Activated CD4-positive, alpha-beta T cell treated with anti-CD3 and anti-CD28 coated beads, Interleukin-2, amount 10 ng/mL, durations not matched to agents 7 days and 5 days (primary cell): ENCODE data around the gene EPHA1. TPM values are rescaled to one million over a fixed set of nuclear protein-coding genes. Genes with fewer than 3 reads are reported as not detected.
A peak's percentile ranks its signal among the peaks of the same experiment; 100 is the strongest.

ENCODE experiments used
- CTCF ChIA-PET: fragments of 350-600 bp; sonication (Branson Sonifier 250); formaldehyde crosslinking; loops from one replicate; lab custom pipeline; 2021; ENCODE audit warnings: antibody characterized with exemption; lab: Charles Lee
- POLR2A ChIA-PET: fragments of 350-600 bp; sonication (Branson Sonifier 250); formaldehyde crosslinking; loops from one replicate; lab custom pipeline; 2021; ENCODE audit warnings: antibody characterized with exemption; lab: Charles Lee
- DNase-seq: peaks from one replicate; pipeline ENCODE4 v3.0.0-alpha.2; 2020
- H3K27ac Mint-ChIP-seq: one replicate; pipeline ENCODE4 v1.8.0; 2021; ENCODE audit warnings: mild to moderate bottlenecking, moderate library complexity, mixed read lengths
- H3K27me3 Mint-ChIP-seq: one replicate; pipeline ENCODE4 v1.8.0; 2021; ENCODE audit warnings: mixed read lengths
- H3K36me3 Mint-ChIP-seq: one replicate; pipeline ENCODE4 v1.8.0; 2021; ENCODE audit warnings: low read depth, mixed read lengths
- H3K4me1 Mint-ChIP-seq: one replicate; pipeline ENCODE4 v1.8.0; 2021; ENCODE audit warnings: mixed read lengths
- H3K4me3 Mint-ChIP-seq: one replicate; pipeline ENCODE4 v1.8.0; 2021; ENCODE audit warnings: mild to moderate bottlenecking, moderate library complexity, mixed read lengths
- H3K9me3 Mint-ChIP-seq: one replicate; pipeline ENCODE4 v1.8.0; 2021; ENCODE audit warnings: mixed read lengths
- total RNA-seq, 2 experiments: library from RNA; stranded (reverse); gene quantifications; one replicate each; pipeline ENCODE4 v1.2.3, GENCODE V29; 2021

The EPHA1 gene
- total RNA-seq, 2 experiments from 2014 or later, result 10.0 to 11.4 TPM

GRCh38 chr7:143382791-143383641 lies 25.6 kb downstream of the EPHA1 start:
- ChIA-PET POLR2A (no interaction called here), CTCF (interaction anchor here (1.0 to 1.8 kb wide), 5 partner anchors 13 to 38 kb away, joined by 3 to 8 read pairs (median 3); no protein-coding TSS in a partner anchor)
- peaks cover 25% of the 10 kb centered on the region for H3K4me1 Mint-ChIP-seq
- no peaks in the 10 kb centered on the region for H3K27me3 Mint-ChIP-seq
- H3K36me3 Mint-ChIP-seq, result peaks cover 13% of the 10 kb centered on the region
- no peak overlapping the region for H3K4me3 Mint-ChIP-seq
- no peaks in the 10 kb centered on the region for H3K9me3 Mint-ChIP-seq
- peak overlapping the region; percentile 72 for H3K27ac Mint-ChIP-seq
- no peak for DNase-seq

DNA sequence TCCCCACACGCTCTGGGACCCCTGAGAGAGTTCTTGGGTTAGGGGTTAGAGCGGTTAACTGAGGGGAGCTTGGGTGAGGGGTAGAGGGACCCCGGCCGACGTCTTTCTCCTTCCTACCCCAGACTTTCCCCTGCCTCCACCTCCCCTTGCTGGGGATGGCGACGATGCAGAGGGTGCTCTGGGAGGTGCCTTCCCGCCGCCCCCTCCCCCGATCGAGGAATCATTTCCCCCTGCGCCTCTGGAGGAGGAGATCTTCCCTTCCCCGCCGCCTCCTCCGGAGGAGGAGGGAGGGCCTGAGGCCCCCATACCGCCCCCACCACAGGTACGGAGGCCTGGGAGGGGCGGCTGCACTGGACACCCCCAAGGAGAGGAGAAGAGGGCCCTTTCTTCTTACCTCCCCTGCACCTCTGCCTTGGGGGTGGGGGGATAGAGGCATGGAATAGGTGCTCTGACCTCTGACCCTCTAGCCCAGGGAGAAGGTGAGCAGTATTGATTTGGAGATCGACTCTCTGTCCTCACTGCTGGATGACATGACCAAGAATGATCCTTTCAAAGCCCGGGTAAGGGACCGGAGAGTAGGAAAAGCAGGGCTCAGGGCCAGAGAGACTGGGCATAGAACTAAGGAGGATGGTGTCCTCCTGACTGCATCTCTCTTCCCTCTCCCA lies 26.4 kb downstream of the EPHA1 start:
- ChIA-PET CTCF (no interaction called here), POLR2A (no interaction called here)
- Mint-ChIP-seq H3K27ac (peak overlapping the region; percentile 72), H3K9me3 (no peaks in the 10 kb centered on the region), H3K27me3 (no peaks in the 10 kb centered on the region), H3K4me1 (peaks cover 24% of the 10 kb centered on the region), H3K36me3 (peaks cover 9% of the 10 kb centered on the region), H3K4me3 (no peak overlapping the region)
- DNase-seq, result no peak

GRCh38 chr7:143381427-143382125 lies 27.1 kb downstream of the EPHA1 start:
- no peak overlapping the region for H3K4me3 Mint-ChIP-seq
- H3K27ac Mint-ChIP-seq, result peak overlapping the region; percentile 72
- POLR2A ChIA-PET, result no interaction called here

DNA sequence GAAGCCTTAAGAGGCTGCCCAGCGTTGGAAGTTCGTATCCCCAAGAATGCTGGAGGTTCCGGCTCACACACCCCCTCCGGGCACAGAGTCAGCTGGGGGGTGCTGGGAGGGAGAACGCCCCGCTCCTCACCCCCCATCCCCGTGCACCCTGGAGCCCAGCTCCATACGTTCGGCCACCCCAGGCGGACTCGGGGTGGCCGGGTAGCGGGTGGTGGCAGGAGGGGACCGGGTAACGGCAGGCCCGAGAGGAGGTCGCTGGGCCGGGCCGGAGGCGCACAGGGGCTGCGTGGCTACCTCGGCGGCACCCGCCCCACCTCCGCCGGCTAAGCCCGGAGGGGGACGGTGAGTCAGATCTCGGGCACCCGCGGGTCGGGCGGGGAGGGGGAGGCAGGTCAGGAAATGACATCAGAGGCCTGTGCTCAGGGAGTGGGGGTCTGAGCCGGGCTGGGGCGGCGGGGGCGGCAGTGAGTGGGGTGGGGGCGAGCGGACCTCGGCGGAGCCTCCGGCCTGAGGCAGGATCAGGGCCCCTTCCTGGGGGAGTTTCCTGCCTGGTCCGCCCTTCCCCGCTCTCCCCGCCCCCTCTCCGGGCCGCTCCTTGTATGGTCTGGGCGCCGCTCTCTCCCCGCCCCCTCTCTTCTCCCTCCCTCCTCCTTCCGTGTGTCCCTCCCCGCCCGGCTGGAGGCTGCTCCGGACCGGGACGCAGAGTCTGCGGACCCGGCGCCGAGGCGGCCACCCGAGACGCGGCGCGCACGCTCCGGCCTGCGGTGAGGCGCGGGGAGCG lies 27.8 kb downstream of the EPHA1 start, which contains the start of gene ZYX:
ZYX (plus strand) TSS at position 700 of the 781 bp plus-strand sequence. CDS start 227 bp downstream, outside the sequence.
- Mint-ChIP-seq H3K4me3 (peak within 1 kb of the TSS; percentile 84), H3K9me3 (no peaks in the 10 kb centered on the region), H3K27me3 (no peaks in the 10 kb centered on the region), H3K36me3 (peaks cover 9% of the 10 kb centered on the region), H3K4me1 (peaks cover 37% of the 10 kb centered on the region), H3K27ac (peak within 1 kb of the TSS; percentile 93)
- ChIA-PET POLR2A (no interaction called here), CTCF (interaction anchor here (0.6 to 3.5 kb wide), 32 partner anchors 9 to 865 kb away, joined by 3 to 31 read pairs (median 5); partner anchors contain the start of genes CLCN1 and GSTK1)
- peak; percentile 87 for DNase-seq

More at GRCh38 chr7:143381427-143382125, 27.1 kb downstream of the EPHA1 start:
- no peak for DNase-seq
- Mint-ChIP-seq H3K9me3 (no peaks in the 10 kb centered on the region), H3K4me1 (peaks cover 29% of the 10 kb centered on the region), H3K36me3 (peaks cover 9% of the 10 kb centered on the region), H3K27me3 (no peaks in the 10 kb centered on the region)
- CTCF ChIA-PET, result interaction anchor here (1.6 to 3.5 kb wide), 3 partner anchors 8 to 11 kb away, joined by 11 to 31 read pairs (median 18); no protein-coding TSS in a partner anchor

GRCh38 chr7:143380260-143380645 lies 28.4 kb downstream of the EPHA1 start:
- POLR2A ChIA-PET, result no interaction called here
- H3K36me3 Mint-ChIP-seq, result peaks cover 9% of the 10 kb centered on the region
- CTCF ChIA-PET, result interaction anchor here (0.6 to 3.5 kb wide), 35 partner anchors 9 to 864 kb away, joined by 3 to 31 read pairs (median 5); partner anchors contain the start of genes CLCN1 and GSTK1
- peaks cover 42% of the 10 kb centered on the region for H3K4me1 Mint-ChIP-seq
- DNase-seq, result peak; percentile 88
- no peaks in the 10 kb centered on the region for H3K9me3 Mint-ChIP-seq
- peak overlapping the region; percentile 84 for H3K4me3 Mint-ChIP-seq
- no peaks in the 10 kb centered on the region for H3K27me3 Mint-ChIP-seq
- peak overlapping the region; percentile 93 for H3K27ac Mint-ChIP-seq

- POLR2A ChIA-PET, result no interaction called here
- CTCF ChIA-PET, result interaction anchor here (0.6 to 3.5 kb wide), 36 partner anchors 9 to 864 kb away, joined by 3 to 31 read pairs (median 5); partner anchors contain the start of genes CLCN1 and GSTK1
- peaks cover 48% of the 10 kb centered on the region for H3K4me1 Mint-ChIP-seq
- H3K27ac Mint-ChIP-seq, result peak overlapping the region; percentile 93
- peaks cover 9% of the 10 kb centered on the region for H3K36me3 Mint-ChIP-seq
- H3K27me3 Mint-ChIP-seq, result no peaks in the 10 kb centered on the region
- peak; percentile 17 for DNase-seq
- no peaks in the 10 kb centered on the region for H3K9me3 Mint-ChIP-seq
- H3K4me3 Mint-ChIP-seq, result peak overlapping the region; percentile 84
These were observed 28.9 kb downstream of the EPHA1 start for GRCh38 chr7:143379611-143380259.

GRCh38 chr7:143376396-143376795 lies 32.3 kb downstream of the EPHA1 start:
- Mint-ChIP-seq H3K4me3 (no peak overlapping the region), H3K4me1 (peaks cover 72% of the 10 kb centered on the region), H3K9me3 (no peaks in the 10 kb centered on the region), H3K27ac (peak overlapping the region; percentile 54), H3K27me3 (no peaks in the 10 kb centered on the region), H3K36me3 (no peaks in the 10 kb centered on the region)
- DNase-seq, result no peak
- ChIA-PET CTCF (interaction anchor here (1.7 to 2.4 kb wide), 4 partner anchors 10 to 136 kb away, joined by 6 to 11 read pairs (median 7); no protein-coding TSS in a partner anchor), POLR2A (no interaction called here)

DNA sequence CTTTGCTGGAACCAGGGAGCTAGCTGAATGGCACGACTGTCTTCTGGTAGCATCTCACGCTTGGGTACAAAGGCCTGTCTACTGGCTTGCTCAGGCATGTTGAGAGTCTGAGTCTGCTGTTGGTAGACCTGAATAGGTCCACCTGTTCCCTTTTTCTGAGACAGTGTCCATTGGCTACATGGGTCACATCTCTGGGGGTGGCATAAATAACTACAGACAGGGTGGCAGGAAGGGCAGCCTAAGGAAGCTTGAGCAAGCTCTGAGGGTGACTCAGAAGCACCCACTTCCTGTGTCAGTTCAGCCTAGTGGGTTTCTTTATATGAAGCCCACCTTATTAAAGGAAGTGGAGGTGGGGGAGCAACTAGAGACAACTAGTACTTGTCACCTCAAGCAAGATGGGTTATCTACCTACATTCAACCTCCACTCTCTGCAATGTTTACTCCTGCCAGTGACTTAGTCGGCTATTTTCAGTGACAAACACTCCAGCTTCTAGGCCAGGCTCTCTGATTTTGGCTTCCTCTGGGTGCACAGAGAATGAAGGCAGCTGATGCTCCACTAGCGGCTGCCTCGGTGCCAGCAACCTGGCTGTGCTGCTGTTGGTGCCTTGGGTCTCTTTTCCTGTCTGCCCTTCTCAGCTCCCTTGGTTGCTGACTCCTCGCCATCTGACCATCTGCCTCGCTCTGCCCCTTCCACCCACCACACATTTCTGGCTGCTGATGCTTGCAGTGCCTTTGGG lies 33.2 kb downstream of the EPHA1 start:
- CTCF ChIA-PET, result interaction anchor here (0.6 to 2.4 kb wide), 10 partner anchors 9 to 135 kb away, joined by 3 to 12 read pairs (median 6); no protein-coding TSS in a partner anchor
- peak; percentile 54 for DNase-seq
- Mint-ChIP-seq H3K4me3 (no peak overlapping the region), H3K4me1 (peaks cover 72% of the 10 kb centered on the region), H3K27ac (peak overlapping the region; percentile 90), H3K9me3 (no peaks in the 10 kb centered on the region), H3K36me3 (no peaks in the 10 kb centered on the region), H3K27me3 (no peaks in the 10 kb centered on the region)
- POLR2A ChIA-PET, result interaction anchor here (1.0 kb wide), 1 partner anchor 17 kb away, joined by 3 read pairs; no protein-coding TSS in a partner anchor

DNA sequence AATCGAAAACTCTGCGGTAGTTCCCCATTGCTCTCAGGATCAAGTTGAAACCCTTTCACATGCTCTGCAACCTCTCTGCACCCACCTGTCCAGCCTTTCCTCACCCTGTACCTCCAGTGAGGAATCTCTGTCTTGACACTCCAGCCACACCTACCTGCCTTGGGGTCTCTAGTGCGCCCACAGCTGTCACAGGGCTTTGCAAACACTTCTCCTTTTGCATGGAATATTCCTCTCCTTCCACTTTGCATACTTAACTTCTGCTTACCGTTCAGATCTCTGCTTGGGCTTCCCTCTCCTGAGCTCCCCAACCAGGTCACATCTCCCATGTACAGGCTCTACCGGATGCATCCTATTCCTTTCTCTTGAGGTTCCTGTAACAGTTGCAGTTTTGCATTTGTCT lies 34.1 kb downstream of the EPHA1 start:
- no peaks in the 10 kb centered on the region for H3K36me3 Mint-ChIP-seq
- H3K4me3 Mint-ChIP-seq, result no peak overlapping the region
- peaks cover 66% of the 10 kb centered on the region for H3K4me1 Mint-ChIP-seq
- ChIA-PET CTCF (interaction anchor here (0.6 to 2.4 kb wide), 7 partner anchors 10 to 383 kb away, joined by 3 to 12 read pairs (median 6); no protein-coding TSS in a partner anchor), POLR2A (no interaction called here)
- no peaks in the 10 kb centered on the region for H3K9me3 Mint-ChIP-seq
- peaks cover 3% of the 10 kb centered on the region for H3K27me3 Mint-ChIP-seq
- no peak for DNase-seq
- H3K27ac Mint-ChIP-seq, result peak overlapping the region; percentile 90

DNA sequence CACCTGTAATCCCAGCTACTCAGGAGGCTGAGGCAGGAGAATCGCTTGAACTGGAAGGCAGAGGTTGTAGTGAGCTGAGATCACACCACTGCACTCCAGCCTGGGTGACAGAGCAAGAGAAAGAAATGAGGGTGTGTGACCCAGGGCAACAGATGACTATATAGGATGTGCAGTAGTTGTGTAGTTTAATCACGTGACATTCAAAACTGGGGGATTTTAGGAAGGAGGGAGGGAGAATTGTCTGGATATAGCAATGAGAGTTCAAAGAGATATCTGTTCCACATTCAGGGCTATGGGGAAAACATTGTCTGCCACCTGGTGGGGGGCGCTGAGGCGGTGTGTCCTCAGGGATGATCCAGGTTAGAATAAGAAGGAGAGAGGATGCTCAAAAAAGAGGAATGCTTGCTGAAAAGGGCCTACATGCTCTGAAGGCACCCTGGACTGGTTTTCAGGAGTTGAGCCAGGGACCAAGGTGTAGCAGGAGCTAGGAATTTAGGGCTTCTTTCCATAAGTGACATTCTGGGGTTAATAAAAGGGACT lies 35.3 kb downstream of the EPHA1 start:
- Mint-ChIP-seq H3K9me3 (no peaks in the 10 kb centered on the region), H3K4me1 (peaks cover 54% of the 10 kb centered on the region), H3K27me3 (peaks cover 6% of the 10 kb centered on the region), H3K4me3 (no peak overlapping the region), H3K36me3 (no peaks in the 10 kb centered on the region), H3K27ac (peak overlapping the region; percentile 11)
- ChIA-PET CTCF (interaction anchor here (1.7 to 5.3 kb wide), 2 partner anchors 6 to 20 kb away, joined by 5 to 31 read pairs; partner anchors contain the start of gene ZYX), POLR2A (no interaction called here)
- no peak for DNase-seq
